Astrocyte (in vitro differentiated cells and primary cell): Measurements from ENCODE around the gene PTPRC. TPM values are rescaled to one million over a fixed set of nuclear protein-coding genes. Genes with fewer than 3 reads are reported as not detected.

Source experiments
- DNase-seq: peaks from one replicate; pipeline ENCODE4 v3.0.0-alpha.2; 2010; ENCODE audit warnings: low read depth
- FAIRE-seq: peaks from 2 replicates; lab custom pipeline; 2011; peaks lifted over from hg19 to GRCh38; lab: Jason Lieb, UNC
- H2AFZ ChIP-seq: 2 replicates; pipeline ENCODE4 v1.6.0; 2012; ENCODE audit warnings: low read depth, low read length, inconsistent platforms
- H3K27ac ChIP-seq: 2 replicates; pipeline ENCODE4 v1.5.1; 2011; ENCODE audit warnings: low read depth, low read length, inconsistent platforms
- H3K27me3 ChIP-seq: 2 replicates; pipeline ENCODE4 v1.6.0; 2011; ENCODE audit warnings: low read length, inconsistent platforms; ENCODE audit not compliant: insufficient read depth
- H3K36me3 ChIP-seq: 2 replicates; pipeline ENCODE4 v1.5.1; 2011; ENCODE audit warnings: low read length, inconsistent platforms; ENCODE audit not compliant: insufficient read depth
- H3K4me1 ChIP-seq: 2 replicates; pipeline ENCODE4 v1.5.1; 2011; ENCODE audit warnings: low read length, inconsistent platforms; ENCODE audit not compliant: insufficient read depth
- H3K4me2 ChIP-seq: 2 replicates; pipeline ENCODE4 v1.6.0; 2012; ENCODE audit warnings: low read length, inconsistent platforms
- H3K4me3 ChIP-seq: 2 replicates; pipeline ENCODE4 v1.5.1; 2011; ENCODE audit warnings: low read depth, mild to moderate bottlenecking, low read length, inconsistent platforms; ENCODE audit not compliant: insufficient read depth
- H3K79me2 ChIP-seq: 2 replicates; pipeline ENCODE4 v1.6.0; 2012; ENCODE audit warnings: mild to moderate bottlenecking, low read length, inconsistent platforms; ENCODE audit not compliant: insufficient read depth
- H3K9ac ChIP-seq: 2 replicates; pipeline ENCODE4 v1.6.0; 2012; ENCODE audit warnings: mild to moderate bottlenecking, low read length, inconsistent platforms
- H3K9me3 ChIP-seq: 2 replicates; pipeline ENCODE4 v1.5.1; 2012; ENCODE audit warnings: low read depth, mild to moderate bottlenecking, low read length, inconsistent platforms; ENCODE audit not compliant: insufficient read depth
- H4K20me1 ChIP-seq: 2 replicates; pipeline ENCODE4 v1.6.0; 2012; ENCODE audit warnings: low read length, inconsistent platforms; ENCODE audit not compliant: insufficient read depth
- H3K27ac Mint-ChIP-seq: one replicate; pipeline ENCODE4 v1.8.0; 2021; ENCODE audit warnings: mild to moderate bottlenecking, mixed read lengths; ENCODE audit not compliant: unreplicated experiment
- H3K27me3 Mint-ChIP-seq: one replicate; pipeline ENCODE4 v1.8.0; 2021; ENCODE audit warnings: low read depth, mixed read lengths; ENCODE audit not compliant: unreplicated experiment
- H3K36me3 Mint-ChIP-seq: one replicate; pipeline ENCODE4 v1.8.0; 2021; ENCODE audit warnings: low read depth, mixed read lengths; ENCODE audit not compliant: unreplicated experiment
- H3K4me1 Mint-ChIP-seq: one replicate; pipeline ENCODE4 v1.8.0; 2021; ENCODE audit warnings: low read depth, mixed read lengths; ENCODE audit not compliant: unreplicated experiment
- H3K4me3 Mint-ChIP-seq: one replicate; pipeline ENCODE4 v1.8.0; 2021; ENCODE audit warnings: mild to moderate bottlenecking, moderate library complexity, mixed read lengths; ENCODE audit not compliant: unreplicated experiment
- H3K9me3 Mint-ChIP-seq: one replicate; pipeline ENCODE4 v1.8.0; 2021; ENCODE audit warnings: mild to moderate bottlenecking, mixed read lengths; ENCODE audit not compliant: unreplicated experiment
- EZH2 ChIP-seq: IDR thresholded peaks from 2 replicates; pipeline ENCODE4 v1.6.1; 2012; ENCODE audit warnings: mild to moderate bottlenecking, low read length, inconsistent platforms; ENCODE audit not compliant: insufficient read depth
- total RNA-seq: library from RNA; stranded (reverse); gene quantifications from 2 replicates; pipeline ENCODE4 v1.2.1, GENCODE V29; 2021
- TF ChIP-seq, protein P1 (sequence below): IDR thresholded peaks from 2 replicates; pipeline ENCODE4 v1.5.1; 2011; ENCODE audit warnings: low read depth, mild to moderate bottlenecking, inconsistent platforms, low read length, moderate library complexity; ENCODE audit not compliant: insufficient read depth

Gene PTPRC
- total RNA-seq, 1 donor from 2014 or later, result 0.20 TPM

- H3K27ac Mint-ChIP-seq, result no peak overlapping the region
- H3K36me3 ChIP-seq, result no peaks in the 10 kb centered on the region
- peaks cover 1% of the 10 kb centered on the region for H3K9me3 Mint-ChIP-seq
- H3K79me2 ChIP-seq, result no peaks in the 10 kb centered on the region
- H3K4me2 ChIP-seq, result no peak overlapping the region
- FAIRE-seq (no peak), DNase-seq (no peak)
- H3K4me3 Mint-ChIP-seq, result no peak overlapping the region
- H2AFZ ChIP-seq, result no peak overlapping the region
- no peaks in the 10 kb centered on the region for H4K20me1 ChIP-seq
- no peaks in the 10 kb centered on the region for H3K4me1 ChIP-seq
- no peak overlapping the region for H3K9ac ChIP-seq
- H3K36me3 Mint-ChIP-seq, result no peaks in the 10 kb centered on the region
- H3K27ac ChIP-seq, result no peak overlapping the region
- no peaks in the 10 kb centered on the region for H3K9me3 ChIP-seq
- H3K27me3 ChIP-seq, result no peaks in the 10 kb centered on the region
- H3K27me3 Mint-ChIP-seq, result no peaks in the 10 kb centered on the region
- H3K4me3 ChIP-seq, result no peak overlapping the region
- no peaks in the 10 kb centered on the region for H3K4me1 Mint-ChIP-seq
- TF ChIP-seq EZH2, result no peak
- TF ChIP-seq, protein P1, sequence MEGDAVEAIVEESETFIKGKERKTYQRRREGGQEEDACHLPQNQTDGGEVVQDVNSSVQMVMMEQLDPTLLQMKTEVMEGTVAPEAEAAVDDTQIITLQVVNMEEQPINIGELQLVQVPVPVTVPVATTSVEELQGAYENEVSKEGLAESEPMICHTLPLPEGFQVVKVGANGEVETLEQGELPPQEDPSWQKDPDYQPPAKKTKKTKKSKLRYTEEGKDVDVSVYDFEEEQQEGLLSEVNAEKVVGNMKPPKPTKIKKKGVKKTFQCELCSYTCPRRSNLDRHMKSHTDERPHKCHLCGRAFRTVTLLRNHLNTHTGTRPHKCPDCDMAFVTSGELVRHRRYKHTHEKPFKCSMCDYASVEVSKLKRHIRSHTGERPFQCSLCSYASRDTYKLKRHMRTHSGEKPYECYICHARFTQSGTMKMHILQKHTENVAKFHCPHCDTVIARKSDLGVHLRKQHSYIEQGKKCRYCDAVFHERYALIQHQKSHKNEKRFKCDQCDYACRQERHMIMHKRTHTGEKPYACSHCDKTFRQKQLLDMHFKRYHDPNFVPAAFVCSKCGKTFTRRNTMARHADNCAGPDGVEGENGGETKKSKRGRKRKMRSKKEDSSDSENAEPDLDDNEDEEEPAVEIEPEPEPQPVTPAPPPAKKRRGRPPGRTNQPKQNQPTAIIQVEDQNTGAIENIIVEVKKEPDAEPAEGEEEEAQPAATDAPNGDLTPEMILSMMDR, result no peak
Observed at GRCh38 chr1:198641966-198642668, 3.3 kb downstream of the PTPRC start.

- Histone ChIP-seq H3K4me2 (no peak overlapping the region), H3K9me3 (no peaks in the 10 kb centered on the region), H3K79me2 (no peaks in the 10 kb centered on the region), H2AFZ (no peak overlapping the region), H3K27ac (no peak overlapping the region), H4K20me1 (no peaks in the 10 kb centered on the region), H3K4me1 (no peaks in the 10 kb centered on the region), H3K9ac (no peak overlapping the region), H3K27me3 (no peaks in the 10 kb centered on the region), H3K36me3 (no peaks in the 10 kb centered on the region), H3K4me3 (no peak overlapping the region)
- no peak overlapping the region for H3K27ac Mint-ChIP-seq
- no peaks in the 10 kb centered on the region for H3K4me1 Mint-ChIP-seq
- DNase-seq, result no peak
- FAIRE-seq, result no peak
- H3K27me3 Mint-ChIP-seq, result no peaks in the 10 kb centered on the region
- no peaks in the 10 kb centered on the region for H3K36me3 Mint-ChIP-seq
- no peaks in the 10 kb centered on the region for H3K9me3 Mint-ChIP-seq
- H3K4me3 Mint-ChIP-seq, result no peak overlapping the region
- TF ChIP-seq, protein P1, result no peak
- no peak for TF ChIP-seq EZH2
Observed at GRCh38 chr1:198642983-198643382, 4.1 kb downstream of the PTPRC start.

DNA sequence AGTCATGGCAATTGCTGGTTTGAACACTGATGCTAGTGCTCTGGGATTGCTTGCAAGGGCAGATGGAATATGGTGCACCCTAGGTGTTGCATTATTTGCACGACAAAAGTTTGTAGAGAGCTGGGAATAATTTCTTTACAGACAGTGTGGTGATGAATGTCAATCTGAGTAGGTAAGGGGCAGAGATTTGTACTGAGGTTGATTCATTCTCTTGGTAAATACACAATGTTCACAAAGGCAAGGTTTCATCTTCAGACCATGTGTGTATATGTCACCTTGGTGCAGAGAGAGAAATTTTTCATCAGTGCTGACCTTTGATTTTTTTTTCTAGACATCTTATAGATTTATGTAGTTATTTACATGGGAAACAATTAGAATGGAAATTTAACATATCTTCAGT is 5.0 kb downstream of the PTPRC start:
- Histone ChIP-seq H3K4me3 (no peak overlapping the region), H3K27ac (no peak overlapping the region), H3K9me3 (no peaks in the 10 kb centered on the region), H2AFZ (no peak overlapping the region), H4K20me1 (no peaks in the 10 kb centered on the region), H3K79me2 (no peaks in the 10 kb centered on the region), H3K4me2 (no peak overlapping the region), H3K4me1 (no peaks in the 10 kb centered on the region), H3K27me3 (no peaks in the 10 kb centered on the region), H3K36me3 (no peaks in the 10 kb centered on the region), H3K9ac (no peak overlapping the region)
- Mint-ChIP-seq H3K27me3 (no peaks in the 10 kb centered on the region), H3K9me3 (no peaks in the 10 kb centered on the region), H3K27ac (no peak overlapping the region), H3K36me3 (no peaks in the 10 kb centered on the region), H3K4me1 (no peaks in the 10 kb centered on the region), H3K4me3 (no peak overlapping the region)
- no peak for TF ChIP-seq EZH2
- TF ChIP-seq, protein P1, result no peak
- DNase-seq (no peak), FAIRE-seq (no peak)
